SJCRH30 (cell line): Measurements from ENCODE around the gene MAB21L4. TPM values are rescaled to one million over a fixed set of nuclear protein-coding genes. Genes with fewer than 3 reads are reported as not detected.

Source experiments
- DNase-seq, 2 experiments: peaks; one replicate each; pipeline ENCODE4 v3.0.0-alpha.2; 2015 to 2020
- H3K27ac ChIP-seq: fragments of 250-450 bp; sonication (Bioruptor Pico); 2 replicates; pipeline ENCODE4 v1.5.1; 2020; ENCODE audit warnings: mild to moderate bottlenecking, moderate library complexity
- H3K27me3 ChIP-seq: fragments of 250-450 bp; sonication (Bioruptor Pico); 2 replicates; pipeline ENCODE4 v1.5.1; 2020; ENCODE audit warnings: mild to moderate bottlenecking, moderate library complexity
- H3K36me3 ChIP-seq: fragments of 250-450 bp; sonication (Bioruptor Pico); 2 replicates; pipeline ENCODE4 v1.5.1; 2020; ENCODE audit warnings: mild to moderate bottlenecking, moderate library complexity
- H3K4me1 ChIP-seq: fragments of 250-450 bp; sonication (Bioruptor Pico); 2 replicates; pipeline ENCODE4 v1.5.1; 2020; ENCODE audit warnings: mild to moderate bottlenecking, moderate library complexity
- H3K4me3 ChIP-seq: fragments of 250-450 bp; sonication (Bioruptor Pico); 2 replicates; pipeline ENCODE4 v1.5.1; 2020; ENCODE audit warnings: mild to moderate bottlenecking, moderate library complexity
- H3K9me3 ChIP-seq: fragments of 250-450 bp; sonication (Bioruptor Pico); replicated peaks from 2 replicates; pipeline ENCODE4 v1.5.1; 2020; ENCODE audit warnings: mild to moderate bottlenecking, moderate library complexity
- total RNA-seq: library from RNA; depleted of rRNA; stranded (reverse); fragments of >200 nt; shearing (Covaris generic); gene quantifications from 2 replicates; pipeline ENCODE4 v1.2.3, GENCODE V29; 2014

Gene MAB21L4
- total RNA-seq, 1 experiment from 2014 or later: 1.0 TPM

DNA sequence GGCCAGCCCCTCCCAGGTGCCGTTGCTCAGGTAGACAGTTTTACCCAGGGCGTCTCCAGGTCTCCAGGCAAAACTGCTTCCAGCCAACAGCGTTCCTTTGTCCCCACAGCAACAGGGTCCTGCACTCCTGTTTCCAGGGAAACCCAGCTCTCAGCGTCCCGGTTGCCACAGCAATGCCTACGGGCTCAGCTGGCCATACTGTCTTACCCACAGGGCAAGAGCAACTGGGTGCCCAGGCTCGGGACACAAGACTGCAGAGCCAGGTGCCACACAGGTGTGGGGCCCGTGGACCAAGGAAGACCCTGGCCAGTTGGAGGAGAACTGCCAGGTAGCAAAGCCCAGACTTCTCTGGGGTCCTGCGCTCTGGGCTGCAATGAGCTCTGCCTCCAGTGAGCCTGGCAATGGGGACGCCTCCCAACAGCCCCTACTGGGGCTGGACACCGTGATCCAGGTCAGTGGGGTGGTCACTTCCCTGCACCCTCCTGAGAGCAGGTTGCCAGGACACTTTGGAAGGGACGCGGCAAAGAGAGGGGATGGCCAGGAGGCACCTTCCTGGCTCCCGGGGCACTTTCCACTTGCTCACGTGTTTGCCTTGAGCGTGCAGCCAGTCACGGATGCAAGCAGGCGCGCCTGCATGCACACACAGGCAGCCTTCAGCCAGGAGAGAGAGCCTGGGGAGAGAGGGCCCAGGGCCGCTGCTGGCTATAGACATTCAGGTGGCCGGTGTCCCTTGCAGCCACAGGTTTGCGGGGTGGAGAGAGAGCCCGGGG is 10.4 kb upstream of the MAB21L4 start, which contains the start of gene CROCC2:
TSS of gene CROCC2 (plus strand) at position 196 of the 770 bp plus-strand sequence. CDS start at position 374, 178 bp downstream.
- peaks cover 18% of the 10 kb centered on the region; the same call in 1 of the 2 replicates for H3K4me1 ChIP-seq
- no peak for DNase-seq

DNA sequence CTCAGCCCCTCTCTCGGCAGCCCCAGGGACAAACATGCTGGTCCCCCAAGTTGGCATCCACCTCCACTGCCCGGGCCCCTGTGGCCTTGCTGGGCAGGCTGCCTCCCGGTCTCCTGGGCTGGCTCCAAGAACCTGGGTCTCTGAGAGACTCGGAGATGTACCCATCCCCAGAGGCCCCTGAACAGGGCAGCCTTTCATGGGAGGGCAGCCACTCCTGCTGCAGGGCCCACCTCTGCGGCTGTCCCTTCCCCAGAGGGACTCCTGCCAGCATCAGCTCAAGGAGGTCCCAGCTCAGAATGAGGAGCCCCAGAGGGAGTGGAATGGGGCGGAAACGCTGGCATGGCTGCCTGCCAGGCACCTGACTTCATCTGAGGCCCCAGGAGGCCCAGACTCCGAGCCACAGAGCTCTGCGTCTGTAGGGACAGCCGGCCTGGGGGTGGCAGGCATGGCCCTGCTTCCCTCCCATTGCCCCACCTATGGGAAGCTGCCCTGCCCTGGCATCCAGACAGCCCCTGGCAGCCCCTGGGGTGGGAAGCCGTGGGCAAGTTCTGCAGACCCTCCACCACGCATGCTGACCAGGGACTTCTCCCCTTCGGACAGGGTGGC is 9.3 kb upstream of the MAB21L4 start:
- Histone ChIP-seq H3K27me3 (peaks cover 5% of the 10 kb centered on the region; the same call in 1 of the 2 replicates), H3K36me3 (no peaks in the 10 kb centered on the region), H3K9me3 (no peaks in the 10 kb centered on the region), H3K4me1 (peaks cover 18% of the 10 kb centered on the region; the same call in 1 of the 2 replicates), H3K27ac (no peak overlapping the region), H3K4me3 (no peak overlapping the region)
- DNase-seq: peak in 1 of 2 experiments; percentile 62

More for the DNA sequence above, 10.4 kb upstream of the MAB21L4 start, which contains the start of gene CROCC2:
- H3K9me3 ChIP-seq: no peaks in the 10 kb centered on the region
- peaks cover 5% of the 10 kb centered on the region; the same call in 1 of the 2 replicates for H3K27me3 ChIP-seq
- H3K4me3 ChIP-seq: no peak within 1 kb of the TSS
- H3K27ac ChIP-seq: no peak within 1 kb of the TSS
- no peaks in the 10 kb centered on the region for H3K36me3 ChIP-seq

GRCh38 chr2:240904216-240905175 is 8.5 kb upstream of the MAB21L4 start:
- Histone ChIP-seq H3K27me3 (peaks cover 5% of the 10 kb centered on the region; the same call in 1 of the 2 replicates), H3K9me3 (no peaks in the 10 kb centered on the region), H3K4me3 (no peak overlapping the region), H3K27ac (no peak overlapping the region), H3K4me1 (peaks cover 13% of the 10 kb centered on the region; the same call in 1 of the 2 replicates), H3K36me3 (no peaks in the 10 kb centered on the region)
- DNase-seq: no peak

GRCh38 chr2:240903191-240904060 is 7.5 kb upstream of the MAB21L4 start:
- peaks cover 5% of the 10 kb centered on the region; the same call in 1 of the 2 replicates for H3K27me3 ChIP-seq
- no peaks in the 10 kb centered on the region for H3K9me3 ChIP-seq
- H3K4me3 ChIP-seq: no peak overlapping the region
- DNase-seq: no peak
- H3K4me1 ChIP-seq: peaks cover 10% of the 10 kb centered on the region; the same call in 1 of the 2 replicates
- no peak overlapping the region for H3K27ac ChIP-seq
- no peaks in the 10 kb centered on the region for H3K36me3 ChIP-seq

DNA sequence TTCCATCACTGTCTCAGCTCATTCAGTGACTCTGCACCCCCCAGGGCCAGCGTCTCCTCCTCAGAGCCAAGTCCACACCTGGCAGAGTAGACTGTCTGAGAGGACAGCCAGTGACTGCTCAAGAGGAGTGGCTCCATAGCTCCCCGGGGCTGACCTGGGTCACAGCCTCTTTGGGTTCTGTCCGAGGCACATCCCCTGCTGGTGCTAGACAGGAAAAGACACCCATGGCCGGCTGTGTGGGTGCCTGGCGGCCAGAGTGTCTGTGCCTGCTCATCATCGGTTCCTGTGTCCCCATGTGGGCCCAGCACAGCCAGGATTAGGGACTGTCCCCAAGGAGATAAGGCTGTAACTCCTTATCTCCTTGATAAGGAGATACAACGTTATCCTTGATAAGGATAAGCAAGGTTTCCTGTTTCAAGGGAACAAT is 6.7 kb upstream of the MAB21L4 start:
- peaks cover 5% of the 10 kb centered on the region; the same call in 1 of the 2 replicates for H3K27me3 ChIP-seq
- no peaks in the 10 kb centered on the region for H3K9me3 ChIP-seq
- peaks cover 10% of the 10 kb centered on the region; the same call in 1 of the 2 replicates for H3K4me1 ChIP-seq

DNA sequence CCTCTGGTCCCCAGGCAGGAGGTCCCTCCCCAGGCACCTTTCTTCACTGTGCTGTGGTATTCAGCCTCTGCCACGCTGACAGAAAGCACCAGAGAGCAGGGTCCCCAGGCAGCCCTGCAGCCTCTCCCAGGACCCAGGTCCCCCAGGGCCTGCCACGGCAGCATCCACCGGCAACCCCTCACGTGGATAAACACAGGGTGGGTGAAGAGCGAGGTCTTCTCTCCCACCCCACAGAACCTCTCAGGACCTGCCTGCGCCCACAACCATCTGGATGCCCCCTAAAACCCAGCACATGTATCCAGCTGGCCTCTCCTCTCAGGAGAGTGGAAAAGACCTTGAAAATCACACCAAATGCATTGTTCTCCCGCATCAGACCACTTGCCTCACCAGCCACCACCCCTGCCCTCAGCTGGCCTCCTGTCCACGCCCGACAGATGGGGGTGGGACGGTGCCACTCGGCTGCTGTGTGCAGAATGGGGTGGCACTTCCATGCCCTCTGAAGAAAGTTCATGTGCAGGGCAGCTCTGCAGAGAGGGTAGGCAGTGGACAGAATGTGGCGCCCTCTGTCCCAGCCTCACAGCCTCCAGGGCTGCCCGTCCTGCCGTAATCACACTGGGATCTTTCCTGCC is 6.1 kb upstream of the MAB21L4 start:
- Histone ChIP-seq H3K4me1 (peaks cover 9% of the 10 kb centered on the region; the same call in 1 of the 2 replicates), H3K27ac (no peak overlapping the region), H3K36me3 (no peaks in the 10 kb centered on the region), H3K9me3 (no peaks in the 10 kb centered on the region), H3K27me3 (peaks cover 5% of the 10 kb centered on the region; the same call in 1 of the 2 replicates), H3K4me3 (no peak overlapping the region)
- no peak for DNase-seq

More for the DNA sequence above, 6.7 kb upstream of the MAB21L4 start:
- Histone ChIP-seq H3K4me3 (no peak overlapping the region), H3K27ac (no peak overlapping the region), H3K36me3 (no peaks in the 10 kb centered on the region)
- DNase-seq: no peak

GRCh38 chr2:240900141-240900860 is 4.3 kb upstream of the MAB21L4 start:
- Histone ChIP-seq H3K9me3 (no peaks in the 10 kb centered on the region), H3K27ac (no peak overlapping the region), H3K4me3 (no peak overlapping the region), H3K36me3 (no peaks in the 10 kb centered on the region), H3K4me1 (peaks cover 4% of the 10 kb centered on the region; the same call in 1 of the 2 replicates), H3K27me3 (no peaks in the 10 kb centered on the region)
- no peak for DNase-seq

GRCh38 chr2:240899468-240899865 is 3.5 kb upstream of the MAB21L4 start:
- Histone ChIP-seq H3K9me3 (no peaks in the 10 kb centered on the region), H3K4me1 (peaks cover 3% of the 10 kb centered on the region; the same call in 1 of the 2 replicates), H3K27ac (no peak overlapping the region), H3K36me3 (no peaks in the 10 kb centered on the region), H3K27me3 (no peaks in the 10 kb centered on the region), H3K4me3 (no peak overlapping the region)
- DNase-seq: no peak

DNA sequence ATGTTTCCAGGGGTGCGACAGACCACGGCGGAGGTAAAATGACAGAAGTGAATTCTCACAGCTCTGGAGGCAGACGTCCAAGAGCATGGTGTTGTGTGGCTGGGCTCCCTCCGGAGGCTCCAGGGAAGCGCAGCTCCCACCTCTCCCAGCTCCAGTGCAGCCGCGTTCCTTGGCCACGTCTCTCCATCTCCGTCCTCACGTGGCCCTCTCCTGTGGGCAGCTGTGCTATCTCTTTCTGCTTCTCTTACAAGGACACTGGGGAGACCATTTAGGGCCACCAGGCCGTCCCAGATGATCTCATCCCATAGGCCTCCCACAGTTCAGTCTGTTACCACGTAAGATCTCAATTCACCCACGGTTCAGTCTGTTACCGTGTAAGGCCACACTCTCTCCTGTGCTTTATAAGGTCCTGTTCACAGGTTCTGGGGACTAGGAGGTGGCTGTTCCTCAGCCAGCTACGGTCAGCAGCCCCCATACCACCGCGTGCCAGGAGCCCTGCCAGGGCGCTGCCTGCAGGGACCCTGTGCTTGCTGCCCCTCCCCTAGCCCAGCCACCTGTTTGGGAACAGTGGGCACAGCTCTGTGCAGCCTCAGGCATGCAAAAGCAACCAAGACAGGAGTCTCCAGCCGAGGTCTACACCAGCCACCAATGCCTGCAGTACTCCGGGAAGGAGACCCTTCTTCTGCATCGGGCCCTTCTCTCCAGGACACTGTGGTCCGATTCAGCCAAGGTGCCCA is 2.9 kb upstream of the MAB21L4 start:
- Histone ChIP-seq H3K36me3 (no peaks in the 10 kb centered on the region), H3K9me3 (no peaks in the 10 kb centered on the region), H3K27me3 (no peaks in the 10 kb centered on the region), H3K27ac (no peak overlapping the region), H3K4me1 (peaks cover 5% of the 10 kb centered on the region), H3K4me3 (no peak overlapping the region)
- DNase-seq: no peak

DNA sequence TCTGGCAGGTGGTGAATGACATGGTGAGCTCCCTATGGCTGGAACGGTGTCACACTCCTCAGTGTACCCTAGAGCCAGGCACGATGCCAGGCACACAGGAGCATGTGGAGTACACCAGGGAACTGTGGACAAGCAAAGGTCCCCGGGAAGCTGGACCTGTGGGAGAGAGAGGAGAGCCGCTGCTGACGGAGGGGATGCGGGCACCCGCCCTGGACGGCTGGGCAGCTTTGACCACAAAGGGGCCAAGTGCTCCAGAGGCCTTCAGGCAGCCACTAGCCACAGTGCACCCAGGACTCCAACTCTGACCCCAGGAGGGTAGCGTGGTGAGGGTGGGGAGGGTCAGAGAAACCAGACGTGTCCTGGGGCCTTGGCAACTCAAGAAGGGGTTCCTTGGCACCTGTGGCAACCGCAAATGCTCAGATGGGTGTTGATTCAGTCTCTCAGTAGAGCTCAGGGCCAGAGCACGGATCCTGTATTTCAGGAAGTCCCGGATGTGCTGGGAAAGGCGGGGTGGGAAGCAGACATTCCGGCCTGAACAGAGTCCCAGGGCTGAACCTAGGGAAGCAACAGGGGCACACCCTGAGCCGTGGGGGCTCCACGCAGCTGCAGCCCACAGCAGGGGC is 2.3 kb upstream of the MAB21L4 start:
- Histone ChIP-seq H3K27me3 (no peaks in the 10 kb centered on the region), H3K36me3 (no peaks in the 10 kb centered on the region), H3K27ac (no peak overlapping the region), H3K9me3 (no peaks in the 10 kb centered on the region), H3K4me1 (peaks cover 12% of the 10 kb centered on the region), H3K4me3 (no peak overlapping the region)
- no peak for DNase-seq

- no peak overlapping the region for H3K27ac ChIP-seq
- DNase-seq: no peak
- H3K27me3 ChIP-seq: no peaks in the 10 kb centered on the region
- peaks cover 21% of the 10 kb centered on the region for H3K4me1 ChIP-seq
- no peaks in the 10 kb centered on the region for H3K36me3 ChIP-seq
- no peaks in the 10 kb centered on the region for H3K9me3 ChIP-seq
- H3K4me3 ChIP-seq: no peak overlapping the region
Observed at GRCh38 chr2:240896871-240897692, 1.1 kb upstream of the MAB21L4 start.
